VCaP (cell line): Measurements from ENCODE around the gene TMPRSS3.

Experiments
- H3K27ac ChIP-seq: fragments of 450-650 bp; 2 replicates; pipeline ENCODE4 v1.5.1; 2017
- CTCF ChIP-seq: fragments of 450-650 bp; conservative IDR thresholded peaks from 2 replicates; pipeline ENCODE4 v1.5.1; 2017; ENCODE audit warnings: mild to moderate bottlenecking, moderate library complexity

TMPRSS3 gene

GRCh38 chr21:42419845-42420244 lies 24.0 kb upstream of the TMPRSS3 start:
- no peak overlapping the region for H3K27ac ChIP-seq
- TF ChIP-seq CTCF, result no peak

- no peak for TF ChIP-seq CTCF
- no peak overlapping the region for H3K27ac ChIP-seq
Observed at GRCh38 chr21:42418886-42419285, 23.0 kb upstream of the TMPRSS3 start.

GRCh38 chr21:42417533-42417932 lies 21.7 kb upstream of the TMPRSS3 start:
- no peak overlapping the region for H3K27ac ChIP-seq

GRCh38 chr21:42414928-42415769 lies 19.3 kb upstream of the TMPRSS3 start:
- H3K27ac ChIP-seq, result no peak overlapping the region
- no peak for TF ChIP-seq CTCF

More at GRCh38 chr21:42417533-42417932, 21.7 kb upstream of the TMPRSS3 start:
- TF ChIP-seq CTCF, result no peak

- TF ChIP-seq CTCF, result no peak
- H3K27ac ChIP-seq, result no peak overlapping the region
Observed at GRCh38 chr21:42414553-42414927, 18.7 kb upstream of the TMPRSS3 start.

GRCh38 chr21:42414066-42414465 lies 18.2 kb upstream of the TMPRSS3 start:
- TF ChIP-seq CTCF, result no peak
- no peak overlapping the region for H3K27ac ChIP-seq

GRCh38 chr21:42413500-42413899 lies 17.6 kb upstream of the TMPRSS3 start:
- TF ChIP-seq CTCF, result no peak
- no peak overlapping the region for H3K27ac ChIP-seq
